Measurements from ENCODE around the gene CADPS.

CADPS gene

DNA sequence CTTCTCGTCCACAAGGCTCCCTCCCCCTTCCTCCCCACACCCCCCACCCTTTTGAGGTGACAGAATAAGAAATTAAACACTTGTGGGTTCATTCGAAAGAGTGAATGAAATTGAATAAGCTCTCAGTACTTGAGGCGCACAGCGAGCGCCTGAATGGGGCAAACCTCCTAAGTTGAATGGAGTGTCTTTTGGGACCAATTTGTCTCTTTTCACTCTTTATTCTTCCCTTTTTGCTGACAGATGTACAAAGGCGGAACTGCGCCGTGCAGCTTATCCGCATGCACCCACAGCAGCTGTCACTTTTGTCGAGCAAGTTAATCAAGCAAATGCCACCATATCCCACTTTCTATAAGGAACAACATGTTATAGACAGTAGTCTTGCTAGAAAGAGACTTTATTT, 454.0 kb downstream of the CADPS start:
- TF ChIP-seq, protein P1, sequence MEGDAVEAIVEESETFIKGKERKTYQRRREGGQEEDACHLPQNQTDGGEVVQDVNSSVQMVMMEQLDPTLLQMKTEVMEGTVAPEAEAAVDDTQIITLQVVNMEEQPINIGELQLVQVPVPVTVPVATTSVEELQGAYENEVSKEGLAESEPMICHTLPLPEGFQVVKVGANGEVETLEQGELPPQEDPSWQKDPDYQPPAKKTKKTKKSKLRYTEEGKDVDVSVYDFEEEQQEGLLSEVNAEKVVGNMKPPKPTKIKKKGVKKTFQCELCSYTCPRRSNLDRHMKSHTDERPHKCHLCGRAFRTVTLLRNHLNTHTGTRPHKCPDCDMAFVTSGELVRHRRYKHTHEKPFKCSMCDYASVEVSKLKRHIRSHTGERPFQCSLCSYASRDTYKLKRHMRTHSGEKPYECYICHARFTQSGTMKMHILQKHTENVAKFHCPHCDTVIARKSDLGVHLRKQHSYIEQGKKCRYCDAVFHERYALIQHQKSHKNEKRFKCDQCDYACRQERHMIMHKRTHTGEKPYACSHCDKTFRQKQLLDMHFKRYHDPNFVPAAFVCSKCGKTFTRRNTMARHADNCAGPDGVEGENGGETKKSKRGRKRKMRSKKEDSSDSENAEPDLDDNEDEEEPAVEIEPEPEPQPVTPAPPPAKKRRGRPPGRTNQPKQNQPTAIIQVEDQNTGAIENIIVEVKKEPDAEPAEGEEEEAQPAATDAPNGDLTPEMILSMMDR (IDR thresholded peaks at IDR 0.05; ENCODE audit: low read depth, low read length, missing control alignments), result no peak
- in situ Hi-C loops (cut with HindIII; ENCODE audit: low sequenced_read_pairs), result no loop called here
- no peak for DNase-seq (ENCODE audit: low read depth)
- H3K4me3 ChIP-seq (ENCODE audit: low read depth, low read length), result no peak overlapping the region

DNA sequence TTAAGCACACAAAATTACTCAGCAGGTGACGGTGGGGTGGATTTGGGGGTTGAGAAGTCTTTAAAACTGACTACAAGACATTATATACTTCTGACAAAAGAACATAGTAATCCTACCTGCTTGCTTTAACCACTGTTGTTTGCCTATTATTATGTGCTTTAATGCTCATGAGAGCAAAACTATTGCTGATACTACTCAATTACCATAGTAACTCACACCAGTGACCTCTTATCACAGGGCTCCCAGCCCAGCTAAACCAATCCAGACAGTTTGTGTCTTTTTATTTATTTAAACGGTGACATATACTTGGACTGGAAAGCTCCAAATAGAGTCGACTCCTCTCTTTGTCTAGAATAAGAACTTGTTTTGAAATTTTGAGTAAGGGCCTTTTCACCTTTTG, 459.1 kb downstream of the CADPS start:
- H3K4me3 ChIP-seq (ENCODE audit: low read depth, low read length), result no peak overlapping the region
- in situ Hi-C loops (cut with HindIII; ENCODE audit: low sequenced_read_pairs), result no loop called here
- TF ChIP-seq, protein P1 (IDR thresholded peaks at IDR 0.05; ENCODE audit: low read depth, low read length, missing control alignments), result no peak
- DNase-seq (ENCODE audit: low read depth), result no peak

DNA sequence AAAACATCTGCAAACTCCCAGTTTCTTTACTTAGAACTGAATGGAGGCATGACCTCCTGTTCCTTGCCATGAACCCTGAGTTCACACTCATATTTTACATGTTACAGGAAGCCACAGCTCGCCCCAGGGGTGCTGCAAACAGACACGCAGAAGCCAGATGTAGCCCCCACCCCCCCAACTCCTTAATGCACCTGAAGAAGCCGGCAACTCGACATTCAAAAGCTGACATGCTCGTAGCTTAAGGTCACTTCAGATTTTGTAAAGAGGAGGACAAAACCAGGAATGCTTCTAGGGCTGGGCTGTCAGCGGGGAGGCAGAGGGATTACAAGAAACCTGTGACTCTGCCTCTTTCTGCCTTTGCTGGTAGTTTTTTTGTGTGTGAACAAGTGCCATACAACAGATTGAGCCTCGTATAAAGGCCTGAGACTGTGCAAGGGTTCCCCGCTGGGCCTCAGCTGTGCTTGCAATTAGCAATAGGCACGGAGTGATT, 459.9 kb downstream of the CADPS start:
- DNase-seq (ENCODE audit: low read depth), result no peak
- no peak overlapping the region for H3K4me3 ChIP-seq (ENCODE audit: low read depth, low read length)
- in situ Hi-C loops (cut with HindIII; ENCODE audit: low sequenced_read_pairs), result no loop called here
- TF ChIP-seq, protein P1 (IDR thresholded peaks at IDR 0.05; ENCODE audit: low read depth, low read length, missing control alignments), result no peak

DNA sequence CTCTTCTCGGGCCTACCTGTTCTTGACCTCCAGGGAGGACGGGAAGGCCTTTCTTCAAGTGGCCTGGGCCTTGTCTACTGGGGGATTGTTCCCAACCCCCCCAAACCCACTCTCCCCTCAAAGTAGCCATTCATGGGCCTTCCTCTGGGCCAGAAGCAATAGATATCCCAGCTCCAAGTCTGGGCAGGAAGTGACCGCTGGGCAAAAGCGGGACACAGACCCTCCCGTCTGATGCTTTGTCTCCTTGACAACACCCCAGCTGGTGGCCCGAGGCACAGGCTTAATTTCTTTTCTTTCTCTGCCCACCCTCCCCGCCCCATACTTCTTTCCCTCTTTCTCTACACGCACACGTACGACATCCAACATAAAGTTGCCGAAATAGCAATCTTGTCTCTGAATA, 460.4 kb downstream of the CADPS start:
- TF ChIP-seq, protein P1 (IDR thresholded peaks at IDR 0.05; ENCODE audit: low read depth, low read length, missing control alignments), result no peak
- in situ Hi-C loops (cut with HindIII; ENCODE audit: low sequenced_read_pairs), result loop anchor here (5.0 kb wide), 1 partner anchor 77 kb away; no protein-coding TSS in a partner anchor

DNA sequence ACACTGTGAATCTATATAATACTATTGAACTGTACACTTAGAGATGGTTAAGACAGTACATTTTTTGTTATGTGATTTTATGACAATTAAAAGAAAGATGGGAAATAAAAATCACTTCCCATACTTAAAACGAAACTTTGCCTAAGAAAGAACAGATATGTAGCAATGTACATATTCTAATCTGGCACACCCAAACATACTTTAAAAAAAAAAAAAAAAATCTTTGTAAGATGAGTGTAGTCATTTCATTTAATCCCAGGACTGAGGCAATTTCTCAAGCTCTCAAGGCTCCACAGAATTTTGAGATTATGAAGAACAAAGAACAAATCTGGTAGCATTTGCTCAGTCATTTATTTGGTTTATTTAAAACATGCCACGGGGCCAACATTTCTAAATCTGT, 461.5 kb downstream of the CADPS start:
- TF ChIP-seq, protein P1 (IDR thresholded peaks at IDR 0.05; ENCODE audit: low read depth, low read length, missing control alignments), result no peak
- H3K4me3 ChIP-seq (ENCODE audit: low read depth, low read length), result no peak overlapping the region
- in situ Hi-C loops (cut with HindIII; ENCODE audit: low sequenced_read_pairs), result loop anchor here (5.0 kb wide), 1 partner anchor 76 kb away; no protein-coding TSS in a partner anchor
- no peak for DNase-seq (ENCODE audit: low read depth)

More for the DNA sequence above, 460.4 kb downstream of the CADPS start:
- H3K4me3 ChIP-seq (ENCODE audit: low read depth, low read length), result no peak overlapping the region
- DNase-seq (ENCODE audit: low read depth), result no peak

DNA sequence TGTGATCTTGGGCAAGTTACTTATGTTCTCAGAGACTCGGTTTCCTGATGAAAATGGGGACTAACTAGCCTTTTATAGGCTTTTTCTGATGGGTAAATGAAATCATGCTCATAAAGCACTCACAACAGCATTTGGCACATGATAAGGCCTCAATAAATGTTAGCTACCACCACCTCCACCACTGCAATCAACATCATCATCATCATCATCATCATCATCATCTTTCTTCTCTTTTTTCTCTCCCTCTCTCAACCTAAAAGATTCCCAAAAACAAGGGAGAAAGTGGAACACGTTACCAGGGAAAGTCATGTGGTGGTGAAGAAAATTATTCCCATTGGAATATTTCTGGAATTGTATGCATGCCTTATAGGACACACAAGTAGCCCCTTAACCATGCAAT, 468.3 kb downstream of the CADPS start:
- in situ Hi-C loops (cut with HindIII; ENCODE audit: low sequenced_read_pairs), result no loop called here
- TF ChIP-seq, protein P1 (IDR thresholded peaks at IDR 0.05; ENCODE audit: low read depth, low read length, missing control alignments), result no peak
- no peak overlapping the region for H3K4me3 ChIP-seq (ENCODE audit: low read depth, low read length)
- no peak for DNase-seq (ENCODE audit: low read depth)
